B cell (primary cell): ENCODE data around the gene TCF7L2.

Experiments
- EZH2 ChIP-seq: IDR thresholded peaks from 2 replicates; pipeline ENCODE4 v1.6.1; 2012; ENCODE audit warnings: borderline replicate concordance, low read depth, mild to moderate bottlenecking, moderate library complexity, low read length; ENCODE audit not compliant: insufficient read depth, poor library complexity, severe bottlenecking
- TF ChIP-seq, protein P1 (sequence below): fragments of 200-600 bp; IDR thresholded peaks from one replicate; pipeline ENCODE4 v1.8.0; 2022; ENCODE audit warnings: antibody characterized with exemption, mild to moderate bottlenecking

- TF ChIP-seq, protein P1, sequence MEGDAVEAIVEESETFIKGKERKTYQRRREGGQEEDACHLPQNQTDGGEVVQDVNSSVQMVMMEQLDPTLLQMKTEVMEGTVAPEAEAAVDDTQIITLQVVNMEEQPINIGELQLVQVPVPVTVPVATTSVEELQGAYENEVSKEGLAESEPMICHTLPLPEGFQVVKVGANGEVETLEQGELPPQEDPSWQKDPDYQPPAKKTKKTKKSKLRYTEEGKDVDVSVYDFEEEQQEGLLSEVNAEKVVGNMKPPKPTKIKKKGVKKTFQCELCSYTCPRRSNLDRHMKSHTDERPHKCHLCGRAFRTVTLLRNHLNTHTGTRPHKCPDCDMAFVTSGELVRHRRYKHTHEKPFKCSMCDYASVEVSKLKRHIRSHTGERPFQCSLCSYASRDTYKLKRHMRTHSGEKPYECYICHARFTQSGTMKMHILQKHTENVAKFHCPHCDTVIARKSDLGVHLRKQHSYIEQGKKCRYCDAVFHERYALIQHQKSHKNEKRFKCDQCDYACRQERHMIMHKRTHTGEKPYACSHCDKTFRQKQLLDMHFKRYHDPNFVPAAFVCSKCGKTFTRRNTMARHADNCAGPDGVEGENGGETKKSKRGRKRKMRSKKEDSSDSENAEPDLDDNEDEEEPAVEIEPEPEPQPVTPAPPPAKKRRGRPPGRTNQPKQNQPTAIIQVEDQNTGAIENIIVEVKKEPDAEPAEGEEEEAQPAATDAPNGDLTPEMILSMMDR, result no peak
- TF ChIP-seq EZH2, result no peak
These were observed 35.9 kb downstream of the TCF7L2 start for GRCh38 chr10:112985690-112986543.
